ENCODE measurements around the gene RALGAPA2.
"Not testable (repeated sequence)": the region's sequence is repeated elsewhere in the genome, so short reads cannot be mapped to it uniquely, and the experiment has no call there.

Gene RALGAPA2

GRCh38 chr20:20567712-20568111, 144.7 kb downstream of the RALGAPA2 start:
- no peak for DNase-seq

GRCh38 chr20:20566516-20566915, 145.9 kb downstream of the RALGAPA2 start:
- no peak for DNase-seq

- DNase-seq, result no peak
These were observed 148.2 kb downstream of the RALGAPA2 start for GRCh38 chr20:20564279-20564678.

- no peak for DNase-seq
These were observed 149.9 kb downstream of the RALGAPA2 start for GRCh38 chr20:20562507-20562906.

GRCh38 chr20:20561841-20562240, 150.6 kb downstream of the RALGAPA2 start:
- no peak for DNase-seq

- no peak for DNase-seq
These were observed 151.3 kb downstream of the RALGAPA2 start for GRCh38 chr20:20561172-20561571.

GRCh38 chr20:20557406-20557805, 155.0 kb downstream of the RALGAPA2 start:
- no peak for DNase-seq

- no peak for DNase-seq
These were observed 156.6 kb downstream of the RALGAPA2 start for GRCh38 chr20:20555838-20556237.

GRCh38 chr20:20554951-20555350, 157.5 kb downstream of the RALGAPA2 start:
- DNase-seq, result no peak

- DNase-seq, result no peak
These were observed 158.9 kb downstream of the RALGAPA2 start for GRCh38 chr20:20553541-20553940.

- peak; percentile 51 for DNase-seq
These were observed 160.4 kb downstream of the RALGAPA2 start for GRCh38 chr20:20552076-20552475.

GRCh38 chr20:20551409-20551808, 161.0 kb downstream of the RALGAPA2 start:
- peak; percentile 54 for DNase-seq

GRCh38 chr20:20549704-20550103, 162.7 kb downstream of the RALGAPA2 start:
- no peak for DNase-seq

GRCh38 chr20:20549267-20549612, 163.2 kb downstream of the RALGAPA2 start:
- peak; percentile 28 for DNase-seq

GRCh38 chr20:20548527-20549266, 163.7 kb downstream of the RALGAPA2 start:
- DNase-seq, result peak; percentile 82

- no peak for DNase-seq
These were observed 164.6 kb downstream of the RALGAPA2 start for GRCh38 chr20:20547876-20548266.

- no peak for DNase-seq
These were observed 165.1 kb downstream of the RALGAPA2 start for GRCh38 chr20:20547221-20547875.

- DNase-seq, result no peak
These were observed 166.0 kb downstream of the RALGAPA2 start for GRCh38 chr20:20546402-20546801.

- DNase-seq, result not testable (repeated sequence)
These were observed 169.1 kb downstream of the RALGAPA2 start for GRCh38 chr20:20543348-20543747.

- DNase-seq, result no peak
These were observed 176.1 kb downstream of the RALGAPA2 start for GRCh38 chr20:20536240-20536933.

- DNase-seq, result no peak
These were observed 177.4 kb downstream of the RALGAPA2 start for GRCh38 chr20:20535051-20535450.

GRCh38 chr20:20531283-20531682, 181.2 kb downstream of the RALGAPA2 start:
- DNase-seq, result no peak

GRCh38 chr20:20530428-20531151, 181.9 kb downstream of the RALGAPA2 start:
- no peak for DNase-seq

All from COR-L47 (cell line).